ENCODE data around the gene SPRYD4. TPM values are rescaled to one million over a fixed set of nuclear protein-coding genes. Genes with fewer than 3 reads are reported as not detected.

SPRYD4 gene
- total and polyA plus RNA-seq, 2 donors (not counting 1 experiment from before 2014, with no cell fraction given) = 3.7 to 7.4 TPM

DNA sequence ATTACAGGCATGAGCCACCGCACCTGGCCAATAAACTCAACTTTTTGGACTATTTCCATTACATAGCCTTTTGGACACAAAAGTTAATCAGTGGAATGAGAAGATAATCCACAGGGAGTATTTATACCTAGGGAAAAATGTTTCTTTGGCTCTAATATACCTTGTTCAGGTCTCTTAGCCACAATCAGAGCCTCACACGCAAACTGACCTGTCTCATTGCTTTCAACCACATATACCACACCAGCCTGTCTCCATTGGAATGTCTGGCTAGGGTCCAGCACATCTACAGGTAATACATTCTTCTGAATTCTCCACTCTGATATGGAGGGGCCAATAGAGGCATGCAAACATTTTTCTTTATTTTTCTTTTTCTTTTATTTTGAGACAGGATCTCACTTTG lies 49.5 kb downstream of the SPRYD4 start:
- H3K4me1 ChIP-seq (ENCODE audit: control insufficient read depth in 2 of 2, insufficient read depth in 2 of 2, low read length in 2 of 2) = peaks cover 12 to 21% of the 10 kb centered on the region in 2 donors
- no peaks in the 10 kb centered on the region for H3K79me2 ChIP-seq (ENCODE audit: control insufficient read depth, insufficient read depth, low read length)
- CTCF ChIA-PET = interaction anchor here (1.4 kb wide), 1 partner anchor 76 kb away, joined by 3 read pairs; no protein-coding TSS in a partner anchor
- no peaks in the 10 kb centered on the region for H4K20me1 ChIP-seq (ENCODE audit: control insufficient read depth, insufficient read depth, low read length, poor library complexity, severe bottlenecking)
- no peaks in the 10 kb centered on the region for H3K9me3 ChIP-seq (ENCODE audit: control extremely low read depth in 1 of 3, control insufficient read depth in 2 of 3, insufficient read depth in 1 of 3, low read length in 2 of 3)
- H3K4me2 ChIP-seq (replicated peaks; ENCODE audit: low read depth, low read length, poor library complexity, severe bottlenecking) = no peak overlapping the region
- Mint-ChIP-seq H3K27me3 (peaks cover 9% of the 10 kb centered on the region), H3K4me3 (no peak overlapping the region), H3K27ac (no peak overlapping the region), H3K4me1 (peaks cover 23% of the 10 kb centered on the region), H3K9me3 (ENCODE audit: insufficient read depth) (no peaks in the 10 kb centered on the region)
- no peak overlapping the region for H3K4me3 ChIP-seq (ENCODE audit: control extremely low read depth in 1 of 5, extremely low read depth in 1 of 5, insufficient read depth in 1 of 5, low read depth in 2 of 5, low read length in 4 of 5)
- DNase-seq (no peak), ATAC-seq (ENCODE audit: low read depth) (no peak)
- TF ChIP-seq, protein P1, sequence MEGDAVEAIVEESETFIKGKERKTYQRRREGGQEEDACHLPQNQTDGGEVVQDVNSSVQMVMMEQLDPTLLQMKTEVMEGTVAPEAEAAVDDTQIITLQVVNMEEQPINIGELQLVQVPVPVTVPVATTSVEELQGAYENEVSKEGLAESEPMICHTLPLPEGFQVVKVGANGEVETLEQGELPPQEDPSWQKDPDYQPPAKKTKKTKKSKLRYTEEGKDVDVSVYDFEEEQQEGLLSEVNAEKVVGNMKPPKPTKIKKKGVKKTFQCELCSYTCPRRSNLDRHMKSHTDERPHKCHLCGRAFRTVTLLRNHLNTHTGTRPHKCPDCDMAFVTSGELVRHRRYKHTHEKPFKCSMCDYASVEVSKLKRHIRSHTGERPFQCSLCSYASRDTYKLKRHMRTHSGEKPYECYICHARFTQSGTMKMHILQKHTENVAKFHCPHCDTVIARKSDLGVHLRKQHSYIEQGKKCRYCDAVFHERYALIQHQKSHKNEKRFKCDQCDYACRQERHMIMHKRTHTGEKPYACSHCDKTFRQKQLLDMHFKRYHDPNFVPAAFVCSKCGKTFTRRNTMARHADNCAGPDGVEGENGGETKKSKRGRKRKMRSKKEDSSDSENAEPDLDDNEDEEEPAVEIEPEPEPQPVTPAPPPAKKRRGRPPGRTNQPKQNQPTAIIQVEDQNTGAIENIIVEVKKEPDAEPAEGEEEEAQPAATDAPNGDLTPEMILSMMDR (IDR thresholded peaks at IDR 0.05) = no peak
- TF ChIP-seq EZH2 (IDR thresholded peaks at IDR 0.05; ENCODE audit: borderline replicate concordance, insufficient read depth, low read depth, low read length, poor library complexity, severe bottlenecking) = no peak
- no peaks in the 10 kb centered on the region for H3K36me3 ChIP-seq (replicated peaks in 1 of 2; ENCODE audit: control extremely low read depth in 1 of 2, control insufficient read depth in 1 of 2, extremely low read depth in 1 of 2, insufficient read depth in 2 of 2, low read length in 1 of 2)
- intact Hi-C loops (cut with micrococcal nuclease) = loop anchor here (10.0 kb wide), 1 partner anchor 237 kb away; the partner anchor contains the start of gene PRIM1
- H3K27me3 ChIP-seq (replicated peaks in 1 of 4; ENCODE audit: control extremely low read depth in 1 of 4, control insufficient read depth in 3 of 4, insufficient read depth in 4 of 4, low read length in 3 of 4) = no peaks in the 10 kb centered on the region
- POLR2A ChIA-PET = no interaction called here
- no peak overlapping the region for H2AFZ ChIP-seq (ENCODE audit: insufficient read depth, low read depth, low read length, poor library complexity, severe bottlenecking)
- H3K9ac ChIP-seq (ENCODE audit: low read length) = no peak overlapping the region
- 100% methylated on average over 1 of the region's 2 CpGs for WGBS (ENCODE audit: insufficient coverage)
- no peak overlapping the region for H3K27ac ChIP-seq (ENCODE audit: low read length in 2 of 2)

DNA sequence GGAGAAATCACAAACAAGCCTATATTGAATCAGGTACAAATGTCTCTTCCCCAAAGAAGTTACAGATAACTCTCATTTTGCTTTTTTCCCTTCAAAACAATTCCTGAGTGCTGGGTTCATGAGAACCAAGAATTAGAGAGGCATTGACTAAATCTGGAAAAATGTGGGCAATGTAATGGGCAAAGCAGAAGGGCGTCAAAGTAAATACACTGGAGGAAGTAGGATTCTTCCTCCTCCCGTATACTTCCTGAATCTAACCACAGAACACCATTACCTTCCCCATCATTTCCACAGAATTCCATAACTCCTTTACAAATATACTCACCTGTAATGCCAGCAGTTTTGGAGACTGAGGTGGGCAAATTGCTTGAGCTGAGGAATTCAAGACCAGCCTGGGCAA lies 50.2 kb downstream of the SPRYD4 start:
- no peak overlapping the region for H2AFZ ChIP-seq (ENCODE audit: insufficient read depth, low read depth, low read length, poor library complexity, severe bottlenecking)
- Mint-ChIP-seq H3K4me1 (peaks cover 23% of the 10 kb centered on the region), H3K27me3 (peaks cover 7% of the 10 kb centered on the region), H3K4me3 (no peak overlapping the region), H3K9me3 (ENCODE audit: insufficient read depth) (no peaks in the 10 kb centered on the region), H3K27ac (no peak overlapping the region)
- no peaks in the 10 kb centered on the region for H3K27me3 ChIP-seq (replicated peaks in 1 of 4; ENCODE audit: control extremely low read depth in 1 of 4, control insufficient read depth in 3 of 4, insufficient read depth in 4 of 4, low read length in 3 of 4)
- no peaks in the 10 kb centered on the region for H3K79me2 ChIP-seq (ENCODE audit: control insufficient read depth, insufficient read depth, low read length)
- no peaks in the 10 kb centered on the region for H4K20me1 ChIP-seq (ENCODE audit: control insufficient read depth, insufficient read depth, low read length, poor library complexity, severe bottlenecking)
- intact Hi-C loops (cut with micrococcal nuclease) = loop anchor here (10.0 kb wide), 1 partner anchor 236 kb away; the partner anchor contains the start of gene PRIM1
- WGBS (ENCODE audit: insufficient coverage) = no CpG with 5 or more reads among the region's 2 CpGs
- TF ChIP-seq, protein P1 (IDR thresholded peaks at IDR 0.05) = no peak
- TF ChIP-seq EZH2 (IDR thresholded peaks at IDR 0.05; ENCODE audit: borderline replicate concordance, insufficient read depth, low read depth, low read length, poor library complexity, severe bottlenecking) = no peak
- ChIA-PET CTCF (interaction anchor here (1.4 kb wide), 1 partner anchor 75 kb away, joined by 3 read pairs; no protein-coding TSS in a partner anchor), POLR2A (no interaction called here)
- DNase-seq = no peak
- no peak for ATAC-seq (ENCODE audit: low read depth)
- no peak overlapping the region for H3K4me2 ChIP-seq (replicated peaks; ENCODE audit: low read depth, low read length, poor library complexity, severe bottlenecking)
- H3K27ac ChIP-seq (ENCODE audit: low read length in 2 of 2) = no peak overlapping the region
- H3K36me3 ChIP-seq (replicated peaks in 1 of 2; ENCODE audit: control extremely low read depth in 1 of 2, control insufficient read depth in 1 of 2, extremely low read depth in 1 of 2, insufficient read depth in 2 of 2, low read length in 1 of 2) = no peaks in the 10 kb centered on the region
- peaks cover 12 to 22% of the 10 kb centered on the region in 2 donors for H3K4me1 ChIP-seq (ENCODE audit: control insufficient read depth in 2 of 2, insufficient read depth in 2 of 2, low read length in 2 of 2)
- no peak overlapping the region for H3K9ac ChIP-seq (ENCODE audit: low read length)
- H3K4me3 ChIP-seq (ENCODE audit: control extremely low read depth in 1 of 5, extremely low read depth in 1 of 5, insufficient read depth in 1 of 5, low read depth in 2 of 5, low read length in 4 of 5) = no peak overlapping the region
- H3K9me3 ChIP-seq (ENCODE audit: control extremely low read depth in 1 of 3, control insufficient read depth in 2 of 3, insufficient read depth in 1 of 3, low read length in 2 of 3) = no peaks in the 10 kb centered on the region
